Skeletal muscle tissue (tissue), 4 donors: Measurements from ENCODE around the gene OSGEP. TPM values are rescaled to one million over a fixed set of nuclear protein-coding genes. Genes with fewer than 3 reads are reported as not detected.
"Not testable (repeated sequence)": the region's sequence is repeated elsewhere in the genome, so short reads cannot be mapped to it uniquely, and the experiment has no call there.

Experiments
- H3K27ac ChIP-seq: one replicate; pipeline ENCODE4 v1.7.0; 2013; ENCODE audit warnings: mild to moderate bottlenecking, low read depth, low read length, inconsistent platforms
- H3K27me3 ChIP-seq, 3 donors: one replicate each; pipeline ENCODE4 v1.7.0; 2013; ENCODE audit warnings: low read length in 3 of 3; ENCODE audit not compliant: control insufficient read depth in 3 of 3, insufficient read depth in 3 of 3
- H3K36me3 ChIP-seq, 3 donors: one replicate each; pipeline ENCODE4 v1.7.0; 2013; ENCODE audit warnings: low read length in 3 of 3; ENCODE audit not compliant: control insufficient read depth in 3 of 3, insufficient read depth in 3 of 3
- H3K4me1 ChIP-seq, 3 donors: one replicate each; pipeline ENCODE4 v1.7.0; 2013; ENCODE audit warnings: low read length in 3 of 3, mild to moderate bottlenecking in 3 of 3; ENCODE audit not compliant: control insufficient read depth in 3 of 3, insufficient read depth in 3 of 3
- H3K4me3 ChIP-seq, 3 donors: one replicate each; pipeline ENCODE4 v1.7.0; 2013; ENCODE audit warnings: low read length in 3 of 3
- H3K9ac ChIP-seq, 3 donors: one replicate each; pipeline ENCODE4 v1.7.0; 2013; ENCODE audit warnings: low read length in 3 of 3, mild to moderate bottlenecking in 3 of 3, moderate library complexity in 2 of 3, low read depth in 1 of 3
- H3K9me3 ChIP-seq, 3 donors: one replicate each; pipeline ENCODE4 v1.7.0; 2013; ENCODE audit warnings: low read length in 3 of 3; ENCODE audit not compliant: control insufficient read depth in 3 of 3
- total RNA-seq: library from RNA; depleted of rRNA; stranded (reverse); fragments of >200 nt; gene quantifications from one replicate; pipeline ENCODE4 v1.2.3, GENCODE V29; 2014
- donor health status: Osteomylitis.

OSGEP gene
- total RNA-seq, 1 donor from 2014 or later, result 26.6 TPM

- H3K9me3 ChIP-seq, result no peaks in the 10 kb centered on the region
- no peak overlapping the region for H3K9ac ChIP-seq
- H3K36me3 ChIP-seq, result peaks cover 35 to 47% (median 36%) of the 10 kb centered on the region in 3 donors
These were observed 2.4 kb upstream of the OSGEP start for GRCh38 chr14:20456971-20457370.

GRCh38 chr14:20455355-20456300 lies 1.0 kb upstream of the OSGEP start:
- H3K27me3 ChIP-seq, result no peaks in the 10 kb centered on the region
- H3K4me1 ChIP-seq, result peaks cover 28 to 58% (median 33%) of the 10 kb centered on the region in 3 donors
- peaks cover 39 to 55% (median 41%) of the 10 kb centered on the region in 3 donors for H3K36me3 ChIP-seq
- peak overlapping the region; percentile 91 to 99 (median 98) for H3K4me3 ChIP-seq
- no peaks in the 10 kb centered on the region for H3K9me3 ChIP-seq
- H3K27ac ChIP-seq, result peak overlapping the region; percentile 95
- H3K9ac ChIP-seq, result peak overlapping the region; percentile 77 to 97 (median 96)

More at GRCh38 chr14:20456971-20457370, 2.4 kb upstream of the OSGEP start:
- no peaks in the 10 kb centered on the region for H3K27me3 ChIP-seq
- H3K27ac ChIP-seq, result no peak overlapping the region
- H3K4me3 ChIP-seq, result no peak overlapping the region
- H3K4me1 ChIP-seq, result peaks cover 32 to 62% (median 35%) of the 10 kb centered on the region in 3 donors

- Histone ChIP-seq H3K36me3 (peaks cover 45 to 57% (median 53%) of the 10 kb centered on the region in 3 donors), H3K4me1 (peaks cover 13 to 39% (median 22%) of the 10 kb centered on the region in 3 donors)
- not testable (repeated sequence) for H3K9me3 ChIP-seq, H3K9ac ChIP-seq, H3K27me3 ChIP-seq, H3K4me3 ChIP-seq, H3K27ac ChIP-seq
These were observed 1.8 kb downstream of the OSGEP start for GRCh38 chr14:20452831-20453230.

GRCh38 chr14:20446889-20447288 lies 7.7 kb downstream of the OSGEP start:
- peaks cover 48 to 59% (median 53%) of the 10 kb centered on the region in 3 donors for H3K36me3 ChIP-seq
- H3K4me3 ChIP-seq, result no peak overlapping the region
- H3K27me3 ChIP-seq, result no peaks in the 10 kb centered on the region
- H3K27ac ChIP-seq, result no peak overlapping the region
- H3K9ac ChIP-seq, result no peak overlapping the region
- H3K9me3 ChIP-seq, result no peaks in the 10 kb centered on the region
- H3K4me1 ChIP-seq, result no peaks in the 10 kb centered on the region

GRCh38 chr14:20443650-20444049 lies 11.0 kb downstream of the OSGEP start:
- H3K9ac ChIP-seq, H3K9me3 ChIP-seq, H3K27ac ChIP-seq, H3K27me3 ChIP-seq, H3K4me3 ChIP-seq, H3K4me1 ChIP-seq: not testable (repeated sequence)
- H3K36me3 ChIP-seq, result peaks cover 28 to 34% (median 30%) of the 10 kb centered on the region in 3 donors

GRCh38 chr14:20441461-20441860 lies 13.2 kb downstream of the OSGEP start:
- Histone ChIP-seq H3K4me3 (no peak overlapping the region), H3K4me1 (peaks cover 5 to 8% (median 6%) of the 10 kb centered on the region in 3 donors), H3K9me3 (no peaks in the 10 kb centered on the region), H3K36me3 (peaks cover 8 to 13% (median 9%) of the 10 kb centered on the region in 3 donors), H3K27me3 (no peaks in the 10 kb centered on the region), H3K9ac (no peak overlapping the region), H3K27ac (no peak overlapping the region)

- Histone ChIP-seq H3K4me3 (no peak overlapping the region), H3K9me3 (no peaks in the 10 kb centered on the region), H3K36me3 (peaks cover 2 to 7% (median 6%) of the 10 kb centered on the region in 3 donors), H3K4me1 (peaks cover 9 to 14% (median 10%) of the 10 kb centered on the region in 3 donors), H3K27ac (no peak overlapping the region), H3K27me3 (no peaks in the 10 kb centered on the region), H3K9ac (no peak overlapping the region)
These were observed 13.7 kb downstream of the OSGEP start for GRCh38 chr14:20440882-20441281.

- H3K9ac ChIP-seq, result no peak overlapping the region
- H3K4me3 ChIP-seq, result no peak overlapping the region
- H3K4me1 ChIP-seq, result peaks cover 13 to 18% (median 14%) of the 10 kb centered on the region in 3 donors
- H3K9me3 ChIP-seq, result no peaks in the 10 kb centered on the region
- no peak overlapping the region for H3K27ac ChIP-seq
- peaks cover 0 to 3% (median 2%) of the 10 kb centered on the region in 3 donors for H3K36me3 ChIP-seq
- H3K27me3 ChIP-seq, result no peaks in the 10 kb centered on the region
These were observed 14.1 kb downstream of the OSGEP start for GRCh38 chr14:20440465-20440864.

- Histone ChIP-seq H3K4me1 (peaks cover 24 to 34% (median 26%) of the 10 kb centered on the region in 3 donors), H3K27me3 (no peaks in the 10 kb centered on the region), H3K27ac (no peak overlapping the region), H3K4me3 (no peak overlapping the region), H3K9me3 (no peaks in the 10 kb centered on the region), H3K9ac (no peak overlapping the region), H3K36me3 (peaks cover 0 to 2% (median 0%) of the 10 kb centered on the region in 3 donors)
These were observed 15.9 kb downstream of the OSGEP start for GRCh38 chr14:20438664-20439063.

GRCh38 chr14:20436363-20436755 lies 18.3 kb downstream of the OSGEP start:
- Histone ChIP-seq H3K4me1 (peaks cover 32 to 48% (median 40%) of the 10 kb centered on the region in 3 donors), H3K27me3 (no peaks in the 10 kb centered on the region), H3K4me3 (peak overlapping the region in 2 of 3 donors; percentile 79 to 93), H3K27ac (peak overlapping the region; percentile 79), H3K9ac (peak overlapping the region in 2 of 3 donors; percentile 83 to 97), H3K36me3 (peaks cover 0 to 2% (median 2%) of the 10 kb centered on the region in 3 donors), H3K9me3 (no peaks in the 10 kb centered on the region)
